Neural progenitor cell (in vitro differentiated cells): ENCODE measurements around the gene PC. TPM values are rescaled to one million over a fixed set of nuclear protein-coding genes. Genes with fewer than 3 reads are reported as not detected.

Experiments used
- DNase-seq: peaks from one replicate; pipeline ENCODE4 v3.0.0-alpha.2; 2016; ENCODE audit warnings: low spot score
- H2AFZ ChIP-seq: fragments of 200-600 bp; sonication (generic); replicated peaks from 2 replicates; pipeline ENCODE4 v1.6.1; 2016; ENCODE audit warnings: antibody characterized with exemption
- H3F3A ChIP-seq: fragments of 200-600 bp; sonication (generic); 2 replicates; pipeline ENCODE4 v1.6.1; 2016; ENCODE audit warnings: antibody characterized with exemption, low read depth
- H3K27ac ChIP-seq: fragments of 200-600 bp; sonication (generic); 2 replicates; pipeline ENCODE4 v1.5.1; 2016; ENCODE audit warnings: mild to moderate bottlenecking
- H3K27me3 ChIP-seq: fragments of 200-600 bp; sonication (generic); 2 replicates; pipeline ENCODE4 v1.6.1; 2016; ENCODE audit warnings: mild to moderate bottlenecking, moderate library complexity
- H3K36me3 ChIP-seq: fragments of 200-600 bp; sonication (generic); 2 replicates; pipeline ENCODE4 v1.5.1; 2016
- H3K4me1 ChIP-seq: fragments of 200-600 bp; sonication (generic); 2 replicates; pipeline ENCODE4 v1.6.1; 2016; ENCODE audit warnings: mixed run types
- H3K4me2 ChIP-seq: fragments of 200-600 bp; sonication (generic); 2 replicates; pipeline ENCODE4 v1.6.1; 2016
- H3K4me3 ChIP-seq: fragments of 200-600 bp; sonication (generic); 2 replicates; pipeline ENCODE4 v1.5.1; 2016
- H3K79me2 ChIP-seq: fragments of 200-600 bp; sonication (generic); 2 replicates; pipeline ENCODE4 v1.6.1; 2016; ENCODE audit warnings: low read depth
- H3K9ac ChIP-seq: fragments of 200-600 bp; sonication (generic); 2 replicates; pipeline ENCODE4 v1.6.1; 2016
- H3K9me3 ChIP-seq: fragments of 200-600 bp; sonication (generic); 2 replicates; pipeline ENCODE4 v1.5.1; 2016; ENCODE audit warnings: low read depth
- H4K20me1 ChIP-seq: fragments of 200-600 bp; sonication (generic); 2 replicates; pipeline ENCODE4 v1.6.1; 2016; ENCODE audit warnings: low read depth
- H3K27ac Mint-ChIP-seq: 3 replicates; pipeline ENCODE4 v1.8.0; 2021; ENCODE audit warnings: mixed read lengths
- H3K27me3 Mint-ChIP-seq: 2 replicates; pipeline ENCODE4 v1.8.0; 2022; ENCODE audit warnings: low read depth, mild to moderate bottlenecking, inconsistent platforms, moderate library complexity, mixed read lengths; ENCODE audit not compliant: insufficient read depth
- H3K36me3 Mint-ChIP-seq: 3 replicates; pipeline ENCODE4 v1.8.0; 2021; ENCODE audit warnings: mixed read lengths
- H3K4me1 Mint-ChIP-seq: 3 replicates; pipeline ENCODE4 v1.8.0; 2021; ENCODE audit warnings: mixed read lengths
- H3K4me3 Mint-ChIP-seq: 3 replicates; pipeline ENCODE4 v1.8.0; 2021; ENCODE audit warnings: mild to moderate bottlenecking, moderate library complexity, mixed read lengths
- H3K9me3 Mint-ChIP-seq: 3 replicates; pipeline ENCODE4 v1.8.0; 2020; ENCODE audit warnings: mixed read lengths
- CTCF ChIP-seq: fragments of 200-600 bp; sonication (generic); IDR thresholded peaks from 2 replicates; pipeline ENCODE4 v1.5.1; 2017; ENCODE audit warnings: antibody characterized with exemption, mild to moderate bottlenecking
- EZH2 ChIP-seq: fragments of 200-600 bp; sonication (generic); IDR thresholded peaks from 2 replicates; pipeline ENCODE4 v1.6.1; 2017; ENCODE audit warnings: antibody characterized with exemption, mild to moderate bottlenecking, moderate library complexity
- EZH2phosphoT487 ChIP-seq: fragments of 200-600 bp; sonication (generic); IDR thresholded peaks from 2 replicates; pipeline ENCODE4 v1.6.1; 2017; ENCODE audit warnings: antibody characterized with exemption
- total RNA-seq: library from RNA; depleted of rRNA; stranded (reverse); fragments of >200 nt; gene quantifications from 2 replicates; pipeline ENCODE4 v1.2.3, GENCODE V29; 2015; ENCODE audit warnings: low replicate concordance

The PC gene
- total RNA-seq, 1 donor from 2014 or later, result 11.4 TPM

- H3K27me3 ChIP-seq, result no peaks in the 10 kb centered on the region
- H3K9ac ChIP-seq, result no peak overlapping the region
- Mint-ChIP-seq H3K27me3 (peaks cover 8% of the 10 kb centered on the region), H3K4me1 (peaks cover 13% of the 10 kb centered on the region), H3K27ac (no peak overlapping the region), H3K4me3 (no peak overlapping the region), H3K9me3 (peaks cover 2% of the 10 kb centered on the region), H3K36me3 (peaks cover 9% of the 10 kb centered on the region)
- H3K9me3 ChIP-seq, result no peaks in the 10 kb centered on the region
- H3K4me3 ChIP-seq, result no peak overlapping the region
- peaks cover 14% of the 10 kb centered on the region for H3K79me2 ChIP-seq
- no peak overlapping the region for H3K27ac ChIP-seq
- H3K4me2 ChIP-seq, result no peak overlapping the region
- no peak overlapping the region for H2AFZ ChIP-seq
- no peak for TF ChIP-seq EZH2
- H4K20me1 ChIP-seq, result peaks cover 24% of the 10 kb centered on the region
- no peaks in the 10 kb centered on the region for H3F3A ChIP-seq
- H3K36me3 ChIP-seq, result no peaks in the 10 kb centered on the region
- H3K4me1 ChIP-seq, result peaks cover 6% of the 10 kb centered on the region
- no peak for DNase-seq
Measured at GRCh38 chr11:66848671-66849500, 109.3 kb downstream of the PC start.

GRCh38 chr11:66847461-66848232, 110.5 kb downstream of the PC start:
- no peaks in the 10 kb centered on the region for H3F3A ChIP-seq
- no peak for DNase-seq
- Mint-ChIP-seq H3K27ac (no peak overlapping the region), H3K4me1 (peaks cover 15% of the 10 kb centered on the region), H3K4me3 (no peak overlapping the region), H3K9me3 (peaks cover 2% of the 10 kb centered on the region), H3K36me3 (peaks cover 9% of the 10 kb centered on the region), H3K27me3 (peaks cover 8% of the 10 kb centered on the region)
- H4K20me1 ChIP-seq, result peaks cover 27% of the 10 kb centered on the region
- H3K9ac ChIP-seq, result no peak overlapping the region
- no peaks in the 10 kb centered on the region for H3K27me3 ChIP-seq
- peaks cover 20% of the 10 kb centered on the region for H3K79me2 ChIP-seq
- TF ChIP-seq CTCF (no peak), EZH2phosphoT487 (no peak)
- no peak overlapping the region for H3K27ac ChIP-seq
- no peaks in the 10 kb centered on the region for H3K9me3 ChIP-seq
- H3K36me3 ChIP-seq, result no peaks in the 10 kb centered on the region
- H3K4me2 ChIP-seq, result no peak overlapping the region
- H3K4me3 ChIP-seq, result no peak overlapping the region
- H3K4me1 ChIP-seq, result peaks cover 6% of the 10 kb centered on the region
- no peak overlapping the region for H2AFZ ChIP-seq

GRCh38 chr11:66846671-66847091, 111.5 kb downstream of the PC start:
- no peak overlapping the region for H3K27ac Mint-ChIP-seq
- H3K4me3 ChIP-seq, result no peak overlapping the region
- H4K20me1 ChIP-seq, result peaks cover 33% of the 10 kb centered on the region
- H3K36me3 Mint-ChIP-seq, result peaks cover 9% of the 10 kb centered on the region
- H2AFZ ChIP-seq, result no peak overlapping the region
- DNase-seq, result no peak
- peaks cover under 1% of the 10 kb centered on the region for H3F3A ChIP-seq
- peaks cover 22% of the 10 kb centered on the region for H3K4me1 Mint-ChIP-seq
- peaks cover 6% of the 10 kb centered on the region for H3K4me1 ChIP-seq
- H3K79me2 ChIP-seq, result peaks cover 30% of the 10 kb centered on the region
- no peaks in the 10 kb centered on the region for H3K9me3 Mint-ChIP-seq
- no peak overlapping the region for H3K27ac ChIP-seq
- H3K9ac ChIP-seq, result no peak overlapping the region
- peaks cover 5% of the 10 kb centered on the region for H3K27me3 Mint-ChIP-seq
- peak overlapping the region; percentile 58 for H3K4me3 Mint-ChIP-seq
- no peaks in the 10 kb centered on the region for H3K9me3 ChIP-seq
- TF ChIP-seq EZH2, result no peak
- no peak for TF ChIP-seq EZH2phosphoT487
- TF ChIP-seq CTCF, result no peak
- H3K4me2 ChIP-seq, result no peak overlapping the region
- no peaks in the 10 kb centered on the region for H3K27me3 ChIP-seq
- no peaks in the 10 kb centered on the region for H3K36me3 ChIP-seq

- peaks cover 6% of the 10 kb centered on the region for H3F3A ChIP-seq
- H3K9me3 ChIP-seq, result no peaks in the 10 kb centered on the region
- no peaks in the 10 kb centered on the region for H3K36me3 ChIP-seq
- H2AFZ ChIP-seq, result no peak overlapping the region
- Mint-ChIP-seq H3K9me3 (no peaks in the 10 kb centered on the region), H3K27ac (no peak overlapping the region), H3K36me3 (peaks cover 9% of the 10 kb centered on the region), H3K27me3 (peaks cover 5% of the 10 kb centered on the region), H3K4me3 (no peak overlapping the region), H3K4me1 (peaks cover 22% of the 10 kb centered on the region)
- H3K9ac ChIP-seq, result no peak overlapping the region
- peaks cover 6% of the 10 kb centered on the region for H3K4me1 ChIP-seq
- no peak overlapping the region for H3K27ac ChIP-seq
- H3K4me2 ChIP-seq, result no peak overlapping the region
- H3K4me3 ChIP-seq, result no peak overlapping the region
- peaks cover 36% of the 10 kb centered on the region for H3K79me2 ChIP-seq
- H3K27me3 ChIP-seq, result no peaks in the 10 kb centered on the region
- peaks cover 39% of the 10 kb centered on the region for H4K20me1 ChIP-seq
- TF ChIP-seq EZH2phosphoT487 (no peak), EZH2 (no peak), CTCF (no peak)
- DNase-seq, result no peak
Measured at GRCh38 chr11:66845876-66846212, 112.3 kb downstream of the PC start.
